Activated CD4-positive, CD25-positive, alpha-beta regulatory T cell treated with anti-CD3 and anti-CD28 coated beads, Interleukin-2, amount 50 U/mL, for 72 hours (primary cell): ENCODE measurements around the gene MIAT.

Experiments used
- DNase-seq: peaks from one replicate; pipeline ENCODE4 v3.0.0; 2021

MIAT gene

DNA sequence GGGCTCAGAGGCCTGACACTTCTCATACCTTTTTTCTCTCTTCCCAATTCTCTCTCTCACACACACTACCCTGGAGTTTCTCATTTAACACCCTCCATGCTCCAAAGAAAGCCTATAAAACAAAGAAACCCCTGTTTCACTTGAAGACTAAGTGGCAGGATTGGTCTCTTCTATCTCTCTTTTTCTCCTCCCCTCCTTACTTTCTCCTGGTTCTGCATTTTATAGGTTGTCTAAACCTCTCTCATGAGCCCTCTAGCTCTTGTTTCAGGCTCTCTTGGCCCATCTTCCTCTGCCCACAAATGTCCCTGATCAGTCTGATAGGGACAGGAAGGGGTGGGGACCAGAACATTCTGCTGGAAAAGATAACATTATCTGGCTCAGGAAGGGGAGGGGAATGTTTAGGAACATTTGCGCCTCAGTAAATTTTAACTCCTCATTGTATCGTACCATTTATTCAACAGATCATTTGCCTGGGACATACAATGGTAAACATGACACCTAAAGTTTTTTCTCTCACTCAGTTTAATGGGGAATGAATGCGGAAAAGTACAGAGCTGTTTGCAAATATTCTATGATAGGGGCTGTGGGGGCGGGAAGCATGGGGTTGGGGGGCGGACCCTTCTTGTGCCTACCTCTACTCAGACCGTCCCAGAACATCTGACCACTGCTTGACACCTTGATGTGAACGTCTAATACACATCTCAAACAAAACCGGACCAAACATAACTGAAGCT lies 24.8 kb upstream of the MIAT start:
- no peak for DNase-seq

DNA sequence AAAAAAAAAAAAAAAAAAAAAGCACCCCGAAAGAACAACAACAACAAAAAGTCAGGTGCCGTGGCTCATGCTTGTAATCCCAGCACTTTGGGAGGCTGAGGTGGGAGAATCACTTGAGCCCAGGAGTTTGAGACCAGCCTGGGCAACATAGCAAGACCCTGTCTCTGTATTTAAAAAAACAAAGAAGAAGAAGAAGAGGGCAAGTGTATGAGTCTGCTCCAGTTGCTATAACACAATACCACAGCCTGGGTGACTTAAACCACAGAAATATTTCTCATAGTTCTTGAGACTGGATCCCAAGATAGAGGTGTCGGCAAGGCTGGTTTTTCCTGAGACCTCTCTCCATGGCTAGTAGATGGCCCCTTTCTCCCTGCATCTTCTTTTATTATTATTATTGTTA lies 23.2 kb upstream of the MIAT start:
- no peak for DNase-seq

DNA sequence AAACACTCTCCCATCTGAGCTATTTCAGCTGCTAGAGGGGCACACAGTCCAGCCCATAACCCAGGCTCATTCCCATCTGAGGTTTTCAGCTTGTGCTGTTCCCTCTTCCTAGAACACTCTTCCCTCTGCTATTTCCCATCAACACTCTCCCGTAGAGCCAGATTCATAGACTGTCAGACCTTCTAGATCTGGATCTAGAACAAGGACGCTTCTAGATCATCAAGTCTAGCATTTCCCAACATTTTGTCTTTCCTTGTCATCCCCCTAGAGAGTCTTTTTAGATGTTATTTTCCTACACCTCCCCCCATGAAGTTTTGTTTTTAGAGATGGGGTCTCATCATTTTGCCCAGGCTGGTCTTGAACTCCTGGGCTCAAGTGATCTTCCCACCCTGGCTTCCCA lies 22.3 kb upstream of the MIAT start:
- no peak for DNase-seq

DNA sequence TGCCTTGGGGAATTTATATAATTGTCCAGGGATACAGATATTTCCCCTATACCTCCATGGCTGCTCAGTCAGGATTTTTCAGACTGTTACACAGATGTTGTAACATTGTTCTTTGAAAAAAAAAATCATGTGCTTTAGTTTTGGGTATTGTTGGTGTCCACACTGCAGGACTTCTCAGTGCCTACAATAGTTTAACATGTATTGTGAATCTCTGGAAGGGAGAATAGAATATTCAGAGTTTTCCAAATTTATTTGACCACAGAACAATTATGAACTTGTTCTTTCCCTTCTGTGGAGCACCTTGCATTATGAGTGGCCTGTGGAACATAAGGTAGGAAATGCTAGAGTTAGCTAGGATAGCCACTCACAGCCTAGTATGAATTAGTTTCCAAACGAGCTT lies 21.1 kb upstream of the MIAT start:
- DNase-seq: no peak

DNA sequence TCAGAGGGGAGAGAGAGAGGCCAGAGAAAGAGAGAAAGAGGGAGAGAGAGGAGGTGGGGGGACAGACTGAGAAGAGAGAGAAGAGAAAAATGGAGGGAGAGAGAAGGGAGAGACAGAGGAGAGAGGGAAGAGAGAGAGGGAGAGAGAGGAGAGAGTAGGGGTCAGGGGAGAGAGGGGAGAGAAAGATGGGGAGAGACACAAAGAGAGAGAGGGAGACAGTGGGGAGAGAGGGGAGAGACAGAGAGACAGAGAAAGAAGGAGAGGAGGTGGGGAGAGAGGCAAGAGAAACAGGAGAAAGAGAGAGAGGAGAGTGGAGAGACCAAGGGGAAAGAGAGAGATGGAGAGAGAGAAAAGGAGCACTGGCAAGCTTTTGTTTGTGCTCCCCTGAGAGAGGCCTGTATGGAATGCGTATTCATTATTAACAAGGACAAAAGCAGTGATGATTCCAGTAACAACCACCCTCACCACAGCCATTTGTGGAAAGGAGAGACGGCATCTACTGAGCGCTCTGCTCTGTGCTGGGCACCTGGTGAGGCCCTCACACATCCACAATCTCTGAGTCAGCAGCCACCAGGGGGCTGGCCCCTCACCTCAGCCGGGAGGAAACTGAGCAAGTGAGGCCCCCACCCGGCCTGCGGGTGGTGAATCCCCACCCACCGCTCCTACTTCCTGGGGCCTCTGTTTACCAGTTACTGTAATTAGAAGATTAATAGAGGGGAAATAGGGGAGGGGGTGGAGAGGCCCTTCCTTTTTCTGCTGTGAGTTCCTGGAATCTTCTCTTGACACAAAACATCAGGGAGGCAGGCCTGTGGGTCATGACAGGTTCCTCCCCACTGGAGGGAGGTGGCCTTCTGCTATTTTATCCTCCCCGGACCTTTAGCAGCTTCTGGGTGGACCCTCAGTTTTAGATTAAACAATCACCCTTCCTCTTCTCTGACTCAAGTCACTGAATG lies 14.6 kb upstream of the MIAT start:
- DNase-seq: peak; percentile 77

DNA sequence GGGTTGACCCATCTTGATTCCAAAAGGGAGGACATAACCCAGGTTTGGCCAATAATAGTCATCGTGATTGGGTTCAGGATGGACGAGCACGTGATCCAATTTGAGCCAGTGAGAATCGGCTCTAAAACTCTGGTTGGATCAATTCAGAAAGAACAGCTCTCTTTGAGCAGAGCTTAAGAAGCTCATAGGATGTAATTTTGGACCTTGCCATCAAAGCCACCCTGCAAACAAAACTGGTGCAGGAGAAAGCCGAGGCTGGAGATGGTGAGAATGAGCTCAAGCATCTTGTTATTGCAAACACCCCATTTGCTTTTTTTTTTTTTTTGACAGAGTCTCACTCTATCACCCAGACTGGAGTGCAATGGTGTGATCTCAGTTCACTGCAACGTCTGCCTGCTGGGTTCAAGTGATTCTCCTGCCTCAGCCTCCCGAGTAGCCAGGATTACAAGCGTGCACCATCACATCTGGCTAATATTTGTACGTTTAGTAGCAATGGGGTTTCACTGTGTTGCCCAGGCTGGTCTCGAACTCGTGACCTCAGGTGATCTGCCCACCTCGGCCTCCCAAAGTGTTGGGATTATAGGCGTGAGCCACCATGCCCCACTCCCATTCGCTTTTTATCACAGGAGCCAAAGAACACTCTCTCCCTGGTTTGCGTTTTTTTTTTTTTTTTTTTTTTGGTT lies 13.8 kb upstream of the MIAT start:
- no peak for DNase-seq

DNA sequence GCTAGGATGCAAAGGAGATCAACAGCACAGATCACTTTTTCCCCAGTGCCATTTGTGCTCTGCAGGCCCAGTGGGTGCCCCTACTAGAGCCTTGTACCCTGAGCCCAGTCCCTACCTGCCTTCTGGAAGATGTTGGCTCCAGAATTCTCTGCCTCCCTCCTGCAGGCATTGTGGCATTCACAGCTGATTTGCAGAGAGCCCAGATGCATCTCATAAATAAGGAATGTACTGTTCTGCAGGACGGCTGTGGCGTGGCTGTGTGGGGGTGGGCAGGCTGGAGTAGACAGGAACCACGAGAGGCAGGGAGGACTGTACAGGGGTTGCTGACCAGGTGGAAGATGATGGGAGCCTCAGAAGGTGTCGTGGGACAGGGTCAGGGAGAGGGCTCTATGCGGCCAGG lies 11.2 kb upstream of the MIAT start:
- DNase-seq: no peak

DNA sequence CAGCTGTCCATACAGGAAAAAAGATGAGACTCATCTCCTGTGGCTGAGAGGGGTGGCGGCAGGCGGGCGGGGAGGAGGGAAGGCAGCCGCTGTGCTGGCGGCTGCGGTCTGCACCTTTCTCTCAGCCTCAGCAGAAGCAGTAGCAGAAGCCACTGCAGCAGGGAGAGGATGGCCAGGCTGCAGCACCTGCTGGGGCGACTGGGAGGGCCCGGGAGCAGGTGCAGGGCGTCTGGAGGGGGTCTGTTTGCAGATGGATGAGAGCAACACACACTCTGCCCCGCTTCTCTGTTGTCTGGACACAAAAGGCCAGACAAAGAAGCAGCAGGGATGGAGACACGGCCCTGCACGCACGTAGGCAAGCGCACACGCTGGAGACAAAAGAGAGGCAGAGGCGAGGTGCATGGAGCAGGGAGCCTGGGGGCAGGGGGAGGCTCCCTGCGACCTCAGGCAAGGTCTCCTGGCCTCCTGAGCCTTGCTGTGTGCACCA lies 9.3 kb upstream of the MIAT start:
- no peak for DNase-seq

DNA sequence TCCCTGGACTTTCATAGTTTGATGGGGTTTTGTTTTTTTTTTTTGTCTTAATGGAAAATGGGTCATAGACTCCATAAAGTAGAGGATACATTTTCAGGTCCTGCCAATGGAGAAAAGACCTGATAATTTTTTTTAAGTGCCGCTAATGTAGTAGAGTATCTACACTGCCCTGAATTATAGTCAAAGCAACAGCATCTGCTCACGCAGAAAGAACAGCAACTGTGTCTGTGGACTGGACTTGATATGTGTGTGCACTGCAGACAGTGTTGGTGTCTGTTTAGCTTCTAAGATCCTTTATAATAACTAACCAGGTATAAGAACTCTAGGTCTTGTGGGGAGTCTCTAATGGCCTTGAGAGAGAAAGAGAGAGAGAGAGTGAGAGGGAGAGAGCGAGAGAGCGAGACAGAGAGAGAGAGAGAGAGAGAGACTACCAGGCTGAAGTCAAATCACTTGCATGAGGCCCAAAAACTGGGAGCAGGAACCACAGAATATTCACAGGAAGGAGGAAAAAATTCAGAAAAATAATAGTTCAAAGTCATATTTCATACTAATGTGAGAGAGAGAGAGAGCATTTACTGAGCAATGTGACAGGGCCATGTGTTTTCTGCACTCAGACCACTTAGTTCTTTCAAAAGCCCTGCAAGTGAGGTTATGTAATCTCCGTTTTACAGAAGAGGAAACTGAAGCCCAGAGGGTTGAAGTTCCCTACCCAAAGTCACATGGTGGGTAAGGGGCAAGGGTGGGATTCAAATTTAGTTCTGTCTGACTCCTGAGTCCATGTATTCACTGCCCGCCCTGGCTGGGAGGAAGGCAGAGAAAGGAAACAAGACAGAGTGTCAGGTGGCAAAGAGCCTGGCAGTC lies 8.6 kb upstream of the MIAT start:
- DNase-seq: no peak

DNA sequence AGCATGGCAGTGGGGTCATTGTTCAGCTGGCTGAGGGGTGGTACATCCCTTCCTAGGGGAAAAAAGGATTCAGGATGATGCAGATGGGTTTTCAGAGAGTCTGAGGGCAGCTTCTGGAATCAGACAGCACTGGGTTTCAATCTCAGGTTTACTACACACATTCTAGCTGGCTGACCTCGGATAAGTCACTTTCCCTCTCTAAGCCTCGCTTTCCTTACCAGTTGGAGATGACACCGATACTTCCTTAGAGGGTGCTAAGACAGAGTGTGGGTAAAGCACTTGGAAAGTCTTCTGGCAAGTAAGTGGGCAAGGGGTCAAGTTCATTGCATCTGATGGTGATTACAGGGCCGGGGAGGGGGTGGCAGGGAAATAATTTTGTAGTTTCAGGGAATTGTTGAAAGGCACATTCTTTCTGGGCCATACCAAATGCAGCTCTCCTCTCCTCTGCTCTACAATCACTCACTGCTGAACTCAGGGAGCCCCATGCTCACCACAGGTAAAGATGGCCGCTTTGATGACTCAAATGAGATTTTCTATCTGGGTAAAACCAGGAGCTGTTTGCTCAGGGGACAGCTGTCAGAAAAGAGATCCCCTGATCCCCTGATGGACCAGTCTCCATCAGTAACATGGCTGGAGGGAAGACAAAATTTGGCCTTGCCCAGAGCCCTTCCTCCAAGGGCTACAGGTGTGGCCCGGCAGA lies 6.5 kb upstream of the MIAT start:
- no peak for DNase-seq

DNA sequence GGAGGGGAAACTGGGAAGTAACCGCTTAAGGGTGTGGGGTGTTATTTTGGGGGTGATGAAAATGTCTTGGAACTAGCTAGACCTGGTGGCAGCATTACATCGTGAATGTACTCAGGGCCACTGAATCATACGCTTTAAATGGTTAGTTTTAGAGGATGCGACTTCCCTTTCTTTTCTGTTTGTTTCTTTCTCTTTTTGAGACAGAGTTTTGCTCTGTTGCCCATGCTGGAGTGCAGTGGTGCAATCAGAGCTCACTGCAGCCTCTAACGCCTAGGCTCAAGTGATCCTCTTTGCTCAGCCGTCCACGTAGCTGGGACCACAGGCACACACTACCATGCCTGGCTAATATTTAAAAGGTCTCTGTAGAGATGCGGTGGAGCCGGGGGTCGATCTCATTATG lies 5.6 kb upstream of the MIAT start:
- no peak for DNase-seq

DNA sequence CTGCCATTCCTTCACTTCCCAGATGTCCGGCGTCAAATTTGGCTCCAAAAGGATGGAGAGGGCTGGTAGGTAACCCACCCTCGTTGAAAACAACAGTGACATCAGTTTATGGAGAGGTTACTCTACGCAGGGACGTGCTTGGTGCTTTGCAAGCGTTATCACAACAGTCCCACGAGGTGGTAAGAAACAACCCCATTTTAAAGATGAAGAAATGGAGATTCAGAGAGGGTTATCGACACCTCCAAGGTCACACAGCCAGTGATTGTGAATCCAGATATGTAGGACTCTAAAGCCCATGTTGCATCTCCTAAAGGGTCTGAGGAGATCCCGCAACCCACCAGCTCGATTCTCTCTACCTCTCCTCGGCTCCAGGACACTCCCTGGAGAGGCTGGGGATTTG lies 773 bp downstream of the MIAT start:
- DNase-seq: no peak

DNA sequence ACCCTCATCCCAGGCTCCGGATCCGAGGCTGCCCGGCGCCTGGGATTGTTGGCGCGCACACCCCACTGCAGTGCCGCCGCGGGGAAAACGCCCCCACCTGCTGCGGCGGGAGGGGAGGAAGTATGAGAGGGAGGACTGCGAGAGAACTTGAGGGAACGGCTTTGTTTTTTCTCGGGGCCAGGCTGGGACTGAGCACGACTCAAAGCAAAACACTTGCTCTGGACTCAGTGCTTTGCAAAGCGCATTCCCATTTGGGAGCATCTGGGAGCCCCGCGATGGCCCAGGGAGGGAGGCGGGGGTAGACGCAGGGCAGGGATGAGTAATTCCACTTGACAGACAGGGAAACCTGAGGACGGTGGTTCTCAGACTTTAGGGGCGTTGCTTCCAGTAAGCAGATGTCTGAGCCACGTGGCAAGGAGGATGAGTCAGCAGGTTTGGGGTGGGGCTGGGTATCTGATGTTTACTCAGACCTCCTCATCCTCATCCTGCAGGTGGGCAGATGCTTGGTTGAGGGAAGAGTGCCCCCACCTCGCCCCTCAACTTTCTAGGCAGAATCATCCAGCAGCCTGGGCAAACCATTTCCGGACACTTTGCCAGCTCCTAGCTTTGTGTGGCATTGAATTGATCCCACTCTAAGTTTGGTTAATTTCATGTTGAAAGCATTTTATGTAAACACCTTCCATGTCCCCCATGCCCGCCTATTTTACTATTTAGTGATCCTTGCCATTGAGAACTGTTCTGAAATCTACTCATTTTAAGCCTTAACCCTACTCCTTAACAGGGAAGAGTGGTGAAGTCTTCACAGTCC lies 1.5 kb downstream of the MIAT start:
- DNase-seq: peak; percentile 68

DNA sequence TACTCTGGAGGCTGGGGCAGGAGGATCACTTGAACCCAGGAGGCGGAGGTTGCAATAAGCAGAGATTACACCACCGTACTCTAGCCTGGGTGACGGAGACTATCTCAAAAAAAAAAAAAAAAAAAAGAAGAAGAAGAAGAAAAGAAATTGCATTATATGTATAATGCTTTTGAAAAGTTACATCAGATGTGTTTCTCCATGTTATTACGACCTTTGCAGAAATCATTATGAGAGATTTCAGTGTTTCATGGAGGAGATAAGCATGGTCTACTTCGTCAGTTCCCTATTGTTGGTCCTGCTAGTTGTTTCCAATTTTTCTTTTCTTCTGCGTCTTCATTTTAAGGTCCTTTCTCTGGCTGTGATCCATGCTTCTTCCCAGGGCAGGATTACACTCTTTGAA lies 3.0 kb downstream of the MIAT start:
- DNase-seq: no peak

DNA sequence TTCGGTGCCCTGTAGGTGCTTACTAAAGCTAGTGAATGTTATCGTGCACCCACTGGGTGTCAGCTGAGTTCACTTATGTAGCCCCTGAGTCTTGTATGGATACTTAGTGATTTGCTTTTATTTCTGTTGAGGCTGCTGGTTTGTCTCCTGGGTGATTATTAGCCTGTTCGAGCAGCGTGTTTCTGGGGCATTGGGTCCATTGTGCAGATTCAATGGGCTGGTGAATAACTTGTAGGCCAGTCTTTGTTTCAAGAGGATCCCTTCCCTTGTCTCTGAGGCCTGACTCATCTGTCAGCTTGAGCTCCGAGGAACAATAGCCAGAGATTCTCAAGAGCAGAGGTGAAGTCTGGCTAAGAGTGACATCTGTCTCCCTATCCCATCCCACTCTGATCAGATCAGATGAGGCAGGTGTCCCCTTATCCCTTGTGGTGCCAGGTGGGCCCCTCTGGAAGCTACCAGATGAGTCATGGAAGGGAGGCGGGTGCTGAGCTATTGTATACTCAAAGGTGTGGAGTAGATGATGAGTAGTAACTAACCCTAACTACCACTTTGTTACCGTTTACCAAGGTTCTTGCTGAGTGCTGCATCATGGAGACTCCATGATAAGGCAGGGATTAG lies 3.7 kb downstream of the MIAT start:
- DNase-seq: no peak

DNA sequence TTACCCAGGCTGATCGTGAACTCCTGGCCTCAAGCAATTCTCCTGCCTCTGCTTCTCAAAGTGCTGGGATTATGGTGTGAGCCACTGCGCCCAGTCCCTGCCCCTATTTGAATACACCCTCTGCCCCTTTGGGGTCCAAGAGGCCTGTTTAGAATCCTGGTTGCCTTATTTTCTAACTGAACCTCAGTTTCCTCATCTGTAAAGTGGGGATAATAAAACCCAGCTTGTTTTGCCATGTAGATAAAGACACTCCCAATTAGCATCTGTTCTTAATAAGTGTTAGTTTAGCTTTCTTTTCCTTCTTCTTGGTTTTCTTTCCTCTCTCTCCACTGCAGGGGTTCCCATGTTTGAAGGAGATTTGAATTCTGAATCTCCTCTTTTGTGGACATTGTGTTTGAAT lies 4.8 kb downstream of the MIAT start:
- DNase-seq: no peak

DNA sequence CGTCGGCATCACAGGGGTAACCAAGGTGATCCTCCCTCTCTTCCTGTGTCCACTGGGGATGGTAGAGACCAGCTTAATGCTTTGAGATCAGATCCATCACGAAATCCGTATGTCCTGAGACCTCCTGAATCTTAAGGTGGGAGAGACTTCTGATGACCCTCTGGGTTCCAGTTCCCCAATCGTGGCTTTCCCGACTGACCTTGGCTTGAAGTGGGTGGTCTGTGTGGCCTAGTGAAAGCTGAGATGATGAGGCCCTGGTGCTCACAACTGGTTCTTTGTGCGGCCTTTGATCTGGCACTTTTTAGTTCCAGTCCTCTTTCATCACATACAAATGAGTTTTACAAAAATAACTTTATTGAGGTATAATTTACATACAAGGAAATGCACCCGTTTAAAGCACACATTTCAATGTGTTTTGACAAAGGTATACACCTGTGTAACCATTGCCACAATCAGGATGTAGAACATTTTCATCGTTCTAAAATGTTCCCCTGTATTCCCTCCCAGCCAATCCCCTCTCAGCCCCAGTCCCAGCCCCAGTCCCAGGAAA lies 6.1 kb downstream of the MIAT start:
- no peak for DNase-seq

DNA sequence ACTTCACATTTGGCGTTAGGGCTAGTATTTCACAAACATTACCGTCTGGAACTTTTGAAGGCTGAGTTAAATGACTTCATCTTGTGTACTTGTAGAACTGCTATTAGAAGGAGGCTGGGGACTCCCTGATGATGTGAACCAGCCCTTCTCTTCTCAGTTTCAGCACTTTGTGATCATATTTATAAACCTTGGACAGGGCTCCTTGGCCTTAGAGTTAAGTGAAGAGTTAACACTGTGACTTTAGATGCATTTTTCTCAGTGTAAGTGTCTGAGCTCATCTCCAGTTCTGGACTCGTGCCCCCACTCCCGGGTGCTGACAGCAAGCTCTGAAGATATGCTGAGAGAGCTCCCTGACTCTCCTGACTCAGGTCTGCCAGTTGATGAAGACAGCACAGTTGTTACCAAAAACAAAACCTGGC lies 8.4 kb downstream of the MIAT start:
- no peak for DNase-seq

DNA sequence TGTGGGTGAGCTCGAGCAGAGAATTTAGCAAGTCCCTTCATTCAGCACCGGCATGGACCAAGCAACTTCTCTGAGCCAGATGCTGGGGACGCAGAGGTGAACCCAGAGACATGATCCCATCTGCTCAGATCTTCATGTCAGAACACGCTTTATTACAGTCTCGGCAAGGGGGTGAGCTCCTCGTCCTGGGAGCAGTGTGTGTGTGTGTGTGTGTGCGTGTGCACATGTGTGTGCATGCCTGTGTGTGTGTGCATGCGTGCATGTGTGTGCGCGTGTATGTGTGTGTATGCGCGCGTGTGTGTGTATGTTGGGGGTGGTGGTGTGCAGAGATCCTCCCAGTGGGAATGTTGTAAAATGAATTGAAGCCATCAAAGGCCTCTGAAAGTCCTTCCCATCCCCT lies 9.8 kb downstream of the MIAT start:
- DNase-seq: no peak

DNA sequence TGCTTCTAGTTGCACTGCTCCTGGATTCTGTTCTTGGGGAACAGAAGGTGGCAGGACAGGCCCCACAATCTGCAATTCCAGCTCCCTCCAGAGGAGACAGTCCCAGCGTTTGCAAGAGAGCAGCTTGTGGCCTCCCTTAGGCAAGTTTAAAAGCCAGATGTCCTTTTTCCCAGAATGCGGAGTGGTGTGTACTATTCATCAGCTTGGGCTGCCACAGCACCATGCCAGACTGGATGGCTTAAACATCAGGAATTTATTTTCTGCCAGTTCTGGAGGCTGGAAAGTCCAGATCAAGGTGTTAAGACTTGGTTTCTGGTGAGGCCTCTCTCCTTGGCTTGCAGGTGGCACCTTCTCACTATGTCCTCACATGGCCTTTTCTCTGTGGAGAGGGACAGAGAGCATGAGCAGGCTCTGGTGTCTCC lies 11.7 kb downstream of the MIAT start:
- no peak for DNase-seq
